Subcutaneous adipose tissue (tissue), 4 donors: ENCODE measurements around the gene TMEM213. TPM values are rescaled to one million over a fixed set of nuclear protein-coding genes. Genes with fewer than 3 reads are reported as not detected.

Experiments
- CTCF ChIP-seq: fragments of 450-650 bp; IDR thresholded peaks from one replicate; pipeline ENCODE4 v1.5.1; 2016; ENCODE audit warnings: low read depth, mild to moderate bottlenecking, control low read depth, antibody characterized with exemption, moderate library complexity
- total RNA-seq, 4 donors: library from RNA; depleted of rRNA; stranded (reverse); fragments of >200 nt; gene quantifications; one replicate each; pipeline ENCODE4 v1.1.0, GENCODE V29; 2016

Gene TMEM213
- total RNA-seq, 4 donors from 2014 or later = not detected

GRCh38 chr7:138753610-138754009 is 44.2 kb upstream of the TMEM213 start:
- no peak for TF ChIP-seq CTCF

- no peak for TF ChIP-seq CTCF
These were observed 42.5 kb upstream of the TMEM213 start for GRCh38 chr7:138755331-138755747.

GRCh38 chr7:138755842-138756590 is 41.8 kb upstream of the TMEM213 start:
- no peak for TF ChIP-seq CTCF

GRCh38 chr7:138756591-138757242 is 41.1 kb upstream of the TMEM213 start:
- no peak for TF ChIP-seq CTCF

GRCh38 chr7:138768241-138768640 is 29.6 kb upstream of the TMEM213 start:
- TF ChIP-seq CTCF = no peak

- TF ChIP-seq CTCF = no peak
These were observed 26.9 kb upstream of the TMEM213 start for GRCh38 chr7:138770904-138771303.

- no peak for TF ChIP-seq CTCF
These were observed 24.6 kb upstream of the TMEM213 start for GRCh38 chr7:138773176-138773575.
